Mucosa of rectum (tissue), 2 donors: ENCODE results near the gene STKLD1.

Experiments used
- H3K27ac ChIP-seq, 2 donors: one replicate each; pipeline ENCODE4 v1.7.0; 2013; ENCODE audit warnings: inconsistent platforms in 2 of 2, low read depth in 2 of 2, low read length in 2 of 2
- H3K27me3 ChIP-seq, 2 donors: one replicate each; pipeline ENCODE4 v1.7.0; 2013; ENCODE audit warnings: low read length in 2 of 2; ENCODE audit not compliant: control insufficient read depth in 2 of 2, insufficient read depth in 2 of 2
- H3K36me3 ChIP-seq, 2 donors: one replicate each; pipeline ENCODE4 v1.7.0; 2013; ENCODE audit warnings: low read length in 2 of 2; ENCODE audit not compliant: control insufficient read depth in 2 of 2, insufficient read depth in 2 of 2
- H3K4me1 ChIP-seq, 2 donors: one replicate each; pipeline ENCODE4 v1.7.0; 2013; ENCODE audit warnings: low read length in 2 of 2, mild to moderate bottlenecking in 1 of 2; ENCODE audit not compliant: control insufficient read depth in 2 of 2, insufficient read depth in 2 of 2
- H3K4me3 ChIP-seq, 2 donors: one replicate each; pipeline ENCODE4 v1.7.0; 2013; ENCODE audit warnings: low read length in 2 of 2
- H3K9ac ChIP-seq, 2 donors: one replicate each; pipeline ENCODE4 v1.7.0; 2013; ENCODE audit warnings: low read length in 2 of 2, low read depth in 1 of 2, mild to moderate bottlenecking in 1 of 2
- H3K9me3 ChIP-seq, 2 donors: one replicate each; pipeline ENCODE4 v1.7.0; 2013; ENCODE audit warnings: low read length in 2 of 2; ENCODE audit not compliant: control insufficient read depth in 2 of 2
- donor health status: healthy.
- donor health status: Normal muscosa, but diverticular disease.

STKLD1 gene

DNA sequence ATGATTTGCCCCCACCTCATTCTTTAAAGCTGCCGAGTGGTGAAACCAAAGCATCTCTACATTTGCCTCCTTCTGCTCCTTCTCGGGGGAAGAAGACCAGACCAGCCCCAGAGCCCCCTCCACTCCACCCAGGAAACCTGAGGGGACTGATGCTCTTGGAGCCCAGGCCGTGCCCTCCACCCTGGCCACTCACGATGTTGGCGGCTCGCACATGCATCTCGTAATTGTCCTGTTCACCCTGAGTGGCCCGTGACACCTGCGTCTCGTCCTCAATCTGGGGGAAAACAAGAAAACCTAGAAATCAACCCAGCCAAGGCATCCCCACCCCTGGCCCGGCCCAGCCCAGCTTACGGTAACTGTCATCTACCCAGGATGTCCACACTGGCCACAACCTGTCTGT lies 31.2 kb upstream of the STKLD1 start:
- peaks cover 36 to 61% of the 10 kb centered on the region in 2 donors for H3K36me3 ChIP-seq
- H3K27ac ChIP-seq = no peak overlapping the region
- H3K4me1 ChIP-seq = peaks cover 18 to 26% of the 10 kb centered on the region in 2 donors
- H3K9ac ChIP-seq = no peak overlapping the region
- no peak overlapping the region for H3K4me3 ChIP-seq
- H3K27me3 ChIP-seq = no peaks in the 10 kb centered on the region
- no peaks in the 10 kb centered on the region for H3K9me3 ChIP-seq

DNA sequence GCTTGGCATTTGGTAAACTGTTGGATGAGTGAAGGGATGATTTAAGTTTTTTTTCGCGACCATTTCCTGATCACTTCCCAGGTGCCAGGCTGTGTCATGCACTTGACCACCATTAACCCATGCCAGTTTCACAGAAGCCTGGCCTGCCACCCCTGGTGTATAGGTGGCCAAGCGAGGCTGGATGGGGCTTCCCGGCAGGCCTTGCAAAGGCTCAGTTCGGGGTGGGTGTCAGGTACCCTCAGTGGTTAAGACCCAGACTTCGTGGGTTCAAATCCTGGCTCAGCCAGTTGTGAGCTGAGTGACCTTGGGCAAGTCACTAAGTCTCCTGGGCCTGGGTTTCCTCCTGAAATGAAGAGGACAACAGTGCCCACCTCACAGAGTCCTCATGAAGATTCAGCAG lies 30.6 kb upstream of the STKLD1 start:
- H3K4me3 ChIP-seq = no peak overlapping the region
- H3K27ac ChIP-seq = no peak overlapping the region
- H3K4me1 ChIP-seq = peaks cover 18 to 26% of the 10 kb centered on the region in 2 donors
- no peaks in the 10 kb centered on the region for H3K27me3 ChIP-seq
- H3K36me3 ChIP-seq = peaks cover 42 to 61% of the 10 kb centered on the region in 2 donors
- no peaks in the 10 kb centered on the region for H3K9me3 ChIP-seq
- H3K9ac ChIP-seq = no peak overlapping the region

DNA sequence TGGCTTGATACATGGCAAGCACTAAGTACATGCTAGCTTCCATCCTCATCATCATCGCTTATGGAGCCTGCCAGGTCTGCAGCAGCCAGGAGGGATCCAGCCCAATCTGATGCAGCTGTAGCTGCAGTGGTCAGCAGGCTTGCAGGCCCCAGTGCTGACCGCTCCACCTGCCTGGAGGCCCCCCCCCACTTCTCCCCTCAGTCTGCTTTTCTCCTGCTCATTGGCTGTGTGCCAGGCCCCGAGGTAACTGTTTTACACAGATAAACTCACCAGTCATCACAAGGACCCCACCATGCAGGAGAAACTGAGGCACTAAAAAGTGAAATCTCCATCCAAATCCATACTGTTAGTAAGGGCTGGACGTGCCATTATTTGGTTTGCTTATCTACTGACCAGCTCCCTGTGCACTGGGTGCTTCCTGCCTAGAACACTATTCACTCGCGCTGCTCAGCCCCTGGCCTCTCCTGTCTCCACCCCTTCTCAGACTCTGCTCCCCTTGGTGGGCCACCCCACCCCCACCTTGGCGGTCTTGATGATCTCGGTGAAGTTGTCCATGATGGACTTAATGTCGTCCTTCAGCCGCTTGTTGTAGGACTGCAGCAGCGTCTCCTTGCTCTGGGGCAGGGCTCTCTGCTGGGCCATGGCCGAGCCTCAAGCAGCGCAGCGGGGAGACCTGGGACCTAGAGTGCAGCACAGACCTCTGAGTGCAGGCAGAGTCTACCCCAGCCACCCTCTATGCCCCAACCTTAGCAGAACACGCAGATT lies 30.0 kb upstream of the STKLD1 start:
- Histone ChIP-seq H3K27ac (peak overlapping the region in 1 of 2 donors; percentile 88), H3K9me3 (no peaks in the 10 kb centered on the region), H3K4me1 (peaks cover 18 to 26% of the 10 kb centered on the region in 2 donors), H3K9ac (peak overlapping the region; percentile 68 to 84), H3K27me3 (no peaks in the 10 kb centered on the region), H3K36me3 (peaks cover 48 to 61% of the 10 kb centered on the region in 2 donors), H3K4me3 (peak overlapping the region; percentile 89 to 95)

DNA sequence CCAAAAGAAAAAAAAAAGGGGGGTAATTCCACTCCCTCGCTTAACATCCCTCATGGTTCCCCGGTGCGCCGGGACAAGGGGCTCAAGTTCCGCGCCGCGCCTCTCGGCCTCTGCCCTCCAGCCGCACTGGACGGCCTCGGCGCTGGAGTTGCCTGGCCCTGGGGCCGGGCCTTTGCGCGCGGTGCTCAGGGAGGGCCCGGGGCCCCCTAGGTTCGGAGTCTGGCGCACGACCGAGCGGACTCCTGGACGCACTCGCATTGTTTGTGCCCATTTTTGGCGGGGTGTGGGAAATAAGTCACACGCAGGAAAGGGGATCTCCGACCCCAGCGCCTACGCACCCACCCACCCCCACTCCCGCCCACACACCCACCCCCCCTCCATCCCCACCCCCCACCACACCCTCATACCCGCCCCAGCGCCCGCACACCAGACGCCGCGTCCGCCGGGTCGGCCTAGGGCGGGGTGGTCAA lies 28.6 kb upstream of the STKLD1 start:
- peak overlapping the region; percentile 86 to 88 for H3K27ac ChIP-seq
- H3K9ac ChIP-seq = peak overlapping the region; percentile 84 to 98
- H3K4me3 ChIP-seq = peak overlapping the region; percentile 89 to 95
- H3K27me3 ChIP-seq = no peaks in the 10 kb centered on the region
- H3K4me1 ChIP-seq = peaks cover 18 to 20% of the 10 kb centered on the region in 2 donors
- peaks cover 60 to 67% of the 10 kb centered on the region in 2 donors for H3K36me3 ChIP-seq
- H3K9me3 ChIP-seq = no peaks in the 10 kb centered on the region

DNA sequence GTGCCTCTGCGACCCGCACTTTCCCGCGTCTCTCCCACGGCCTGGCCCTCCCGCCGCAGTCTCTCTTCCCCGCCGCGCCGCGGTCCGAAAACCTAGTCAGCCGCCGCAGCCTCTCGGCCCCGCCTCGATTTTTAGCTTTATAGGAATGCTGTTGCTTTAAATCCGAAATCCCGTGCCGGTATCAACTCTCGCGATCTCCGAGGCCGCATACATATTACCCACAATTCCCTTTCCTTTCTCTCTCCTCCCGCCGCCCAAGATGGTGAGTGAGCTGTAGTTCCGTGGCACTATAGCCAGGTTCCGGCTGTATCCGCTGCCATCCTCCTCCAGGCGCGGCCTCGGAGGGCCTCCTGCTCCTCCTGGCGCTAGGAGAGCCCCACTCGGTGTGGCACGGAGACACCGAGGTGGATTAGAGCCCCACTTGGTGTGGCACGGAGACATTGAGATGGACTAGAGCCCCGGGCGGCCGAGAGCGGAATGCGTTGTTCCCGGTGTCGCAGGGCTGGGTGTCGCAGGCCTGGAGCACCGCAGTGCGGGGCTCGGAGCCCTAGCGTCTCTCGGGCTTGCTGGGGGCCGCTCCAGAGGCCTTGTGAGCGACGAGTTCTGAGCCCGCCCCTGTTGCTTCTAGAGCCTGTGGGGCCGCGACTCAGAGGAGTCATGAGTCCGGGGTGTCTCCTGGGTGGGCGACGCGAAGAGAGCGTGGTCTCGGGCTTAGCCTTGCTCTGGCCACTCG lies 28.0 kb upstream of the STKLD1 start, which contains the start of the genes MED22 and RPL7A:
MED22 (minus strand) TSS at position 147 of the 733 bp plus-strand sequence. CDS start 1,469 bp downstream, outside the sequence.
RPL7A (plus strand) TSS at position 234 of the 733 bp plus-strand sequence; CDS start at position 260, 26 bp downstream.
- Histone ChIP-seq H3K4me1 (peaks cover 18 to 20% of the 10 kb centered on the region in 2 donors), H3K9ac (peak within 1 kb of the TSS; percentile 84 to 98), H3K27me3 (no peaks in the 10 kb centered on the region), H3K4me3 (peak within 1 kb of the TSS; percentile 89 to 95), H3K9me3 (no peaks in the 10 kb centered on the region), H3K27ac (peak within 1 kb of the TSS; percentile 86 to 88), H3K36me3 (peaks cover 61 to 67% of the 10 kb centered on the region in 2 donors)

DNA sequence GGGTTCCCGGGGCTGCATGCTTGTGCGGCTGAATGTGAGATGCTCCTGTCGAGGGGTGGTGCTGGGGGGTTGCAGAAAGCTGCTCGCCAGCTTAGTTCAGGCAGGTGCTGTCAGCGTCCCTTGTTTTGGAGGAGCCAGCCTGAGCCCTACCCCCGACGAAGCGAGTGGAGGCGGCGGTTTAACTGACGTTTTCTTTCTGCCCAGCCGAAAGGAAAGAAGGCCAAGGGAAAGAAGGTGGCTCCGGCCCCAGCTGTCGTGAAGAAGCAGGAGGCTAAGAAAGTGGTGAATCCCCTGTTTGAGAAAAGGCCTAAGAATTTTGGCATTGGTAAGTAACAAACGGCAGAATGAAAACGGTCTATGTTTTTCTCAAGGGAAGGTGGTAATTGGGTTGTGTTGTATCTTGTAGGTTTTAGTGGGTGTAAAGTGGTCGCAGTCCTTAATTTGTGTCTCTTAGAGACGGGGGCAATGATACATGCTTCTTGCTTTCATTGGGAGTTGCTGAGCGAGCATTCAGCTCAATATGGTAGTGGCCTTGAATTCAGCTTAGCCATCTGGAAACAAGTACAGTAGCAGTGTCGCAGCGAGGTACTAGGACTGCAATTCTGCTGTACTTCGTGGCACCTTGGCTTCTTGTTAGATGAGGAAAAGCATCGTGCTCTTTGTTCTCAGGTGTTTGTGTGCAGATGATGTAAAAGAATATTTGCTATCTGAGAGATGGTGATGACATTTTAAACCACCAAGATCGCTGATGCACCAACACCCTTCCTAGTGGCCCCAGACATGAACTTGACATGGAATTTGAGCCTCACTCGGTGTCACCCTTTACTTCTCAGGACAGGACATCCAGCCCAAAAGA lies 27.2 kb upstream of the STKLD1 start:
- Histone ChIP-seq H3K36me3 (peaks cover 60 to 66% of the 10 kb centered on the region in 2 donors), H3K27me3 (no peaks in the 10 kb centered on the region), H3K27ac (peak overlapping the region; percentile 86 to 88), H3K4me1 (peaks cover 18 to 20% of the 10 kb centered on the region in 2 donors), H3K9ac (peak overlapping the region; percentile 84 to 98), H3K9me3 (no peaks in the 10 kb centered on the region), H3K4me3 (peak overlapping the region; percentile 89 to 95)

DNA sequence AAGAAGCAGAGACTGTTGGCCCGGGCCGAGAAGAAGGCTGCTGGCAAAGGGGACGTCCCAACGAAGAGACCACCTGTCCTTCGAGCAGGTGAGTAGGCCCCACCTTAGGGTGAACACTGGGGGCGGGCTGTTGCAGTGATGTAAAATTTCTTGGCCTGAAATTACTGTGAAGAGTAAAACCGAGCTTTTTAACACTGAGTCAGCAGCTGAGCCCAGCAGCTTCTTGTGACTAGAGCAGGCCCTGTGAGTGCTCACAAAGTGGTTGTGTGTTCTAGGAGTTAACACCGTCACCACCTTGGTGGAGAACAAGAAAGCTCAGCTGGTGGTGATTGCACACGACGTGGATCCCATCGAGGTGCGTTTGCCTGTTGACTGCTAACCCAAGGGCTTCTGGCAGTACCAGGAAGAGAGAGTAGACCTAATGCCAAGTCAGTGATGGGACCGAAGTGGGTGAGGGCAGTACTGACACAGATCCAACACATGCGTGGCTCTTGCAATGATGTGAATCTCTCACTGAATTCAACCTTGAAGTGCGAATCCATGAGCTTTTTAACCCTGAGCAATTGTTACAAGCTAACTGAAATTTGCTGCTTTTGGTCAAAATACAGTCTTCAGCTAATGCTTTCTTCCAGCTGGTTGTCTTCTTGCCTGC lies 26.1 kb upstream of the STKLD1 start:
- peaks cover 20% of the 10 kb centered on the region in 2 donors for H3K4me1 ChIP-seq
- no peak overlapping the region for H3K4me3 ChIP-seq
- no peaks in the 10 kb centered on the region for H3K27me3 ChIP-seq
- no peak overlapping the region for H3K9ac ChIP-seq
- H3K36me3 ChIP-seq = peaks cover 49 to 59% of the 10 kb centered on the region in 2 donors
- no peaks in the 10 kb centered on the region for H3K9me3 ChIP-seq
- no peak overlapping the region for H3K27ac ChIP-seq

DNA sequence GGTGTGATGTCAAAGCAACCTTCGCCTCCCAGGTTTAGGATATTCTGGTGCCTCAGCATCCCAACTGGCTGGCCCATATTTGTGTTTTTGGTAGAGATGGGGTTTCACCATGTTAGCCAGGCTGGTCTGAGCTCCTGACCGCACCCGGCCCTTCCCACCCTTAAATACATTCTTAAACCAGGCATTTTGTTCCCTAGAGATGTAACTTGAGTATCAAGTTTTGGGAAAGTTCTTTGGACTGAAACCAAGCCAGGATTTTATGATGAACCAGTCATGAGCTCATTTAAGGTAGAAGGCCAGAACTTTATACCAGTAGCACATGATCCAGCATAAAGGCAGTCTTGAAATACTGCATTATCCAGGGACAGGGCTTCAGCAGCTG lies 24.6 kb upstream of the STKLD1 start:
- H3K36me3 ChIP-seq = peaks cover 45 to 49% of the 10 kb centered on the region in 2 donors
- no peaks in the 10 kb centered on the region for H3K9me3 ChIP-seq
- H3K9ac ChIP-seq = no peak overlapping the region
- peaks cover 23 to 26% of the 10 kb centered on the region in 2 donors for H3K4me1 ChIP-seq
- H3K27ac ChIP-seq = no peak overlapping the region
- no peaks in the 10 kb centered on the region for H3K27me3 ChIP-seq
- H3K4me3 ChIP-seq = no peak overlapping the region

DNA sequence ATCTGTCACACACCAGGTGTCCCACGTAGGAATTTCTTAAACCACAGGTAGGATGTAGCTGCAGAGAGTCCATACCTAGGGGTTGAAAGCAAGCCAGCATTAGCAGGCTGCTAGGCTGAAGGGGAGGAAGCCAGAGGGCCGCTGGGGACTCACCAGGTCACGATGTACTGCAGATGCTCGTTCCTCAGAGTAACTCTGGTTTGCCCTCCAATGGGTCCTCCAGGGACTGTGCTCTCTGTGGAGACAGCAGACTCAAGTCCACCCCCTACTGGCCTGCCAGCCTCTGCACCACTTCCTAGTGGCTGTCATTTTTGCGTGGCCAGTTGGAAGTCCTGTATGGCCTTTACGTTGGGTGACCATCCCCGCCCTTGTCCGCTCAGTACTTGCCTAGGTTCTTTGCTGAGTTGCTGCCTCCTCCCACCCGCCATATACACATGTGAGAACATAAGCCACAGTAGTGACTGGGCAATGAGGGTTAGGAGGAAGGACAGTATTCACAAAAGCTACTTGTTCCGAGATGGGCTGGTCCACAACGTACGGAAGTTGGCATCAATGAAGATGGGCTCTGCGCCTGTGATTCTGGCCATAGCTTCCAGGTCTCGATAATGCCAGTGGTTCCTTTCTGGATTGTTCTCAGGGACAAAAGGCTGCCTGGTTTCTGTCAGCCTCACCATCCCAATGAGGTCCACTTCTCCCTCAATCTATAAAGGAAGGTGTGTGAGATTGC lies 24.1 kb upstream of the STKLD1 start:
- no peaks in the 10 kb centered on the region for H3K9me3 ChIP-seq
- H3K36me3 ChIP-seq = peaks cover 45 to 49% of the 10 kb centered on the region in 2 donors
- no peaks in the 10 kb centered on the region for H3K27me3 ChIP-seq
- no peak overlapping the region for H3K27ac ChIP-seq
- H3K4me3 ChIP-seq = no peak overlapping the region
- H3K4me1 ChIP-seq = peaks cover 22 to 24% of the 10 kb centered on the region in 2 donors
- no peak overlapping the region for H3K9ac ChIP-seq
